ENCODE measurements around the gene TXK. TPM values are rescaled to one million over a fixed set of nuclear protein-coding genes. Genes with fewer than 3 reads are reported as not detected.

Gene TXK
- total and polyA plus RNA-seq, 10 of the 15 experiments (the other 5 are each of a cell fraction or from before 2014, with no cell fraction given) = 0.44 to 2.9 (median 1.4) TPM

- TF ChIP-seq IKZF2 (IDR thresholded peaks at IDR 0.05) (peak; percentile 12 to 47; a peak in 2 of 4 replicates), NFIC (IDR thresholded peaks at IDR 0.05; ENCODE audit: low read depth, low read length) (peak; percentile 86), ZBED1 (IDR thresholded peaks at IDR 0.05; ENCODE audit: borderline replicate concordance) (peak; percentile 59; the same call in 1 of the 2 replicates), EP300 (IDR thresholded peaks at IDR 0.05; ENCODE audit: borderline replicate concordance in 1 of 2, control insufficient read depth in 1 of 2, low read depth in 2 of 2, low read length in 2 of 2) (no peak), POU2F2 (IDR thresholded peaks at IDR 0.05; ENCODE audit: borderline replicate concordance, low read depth, low read length) (peak; percentile 70; the same call in 2 of the 3 replicates), ATF2 (IDR thresholded peaks at IDR 0.05; ENCODE audit: low read length) (peak; percentile 84), RUNX3 (IDR thresholded peaks at IDR 0.05; ENCODE audit: low read length) (peak; percentile 92), CBX3 (IDR thresholded peaks at IDR 0.05; ENCODE audit: borderline replicate concordance, low read depth) (no peak), NBN (IDR thresholded peaks at IDR 0.05) (peak; percentile 18; the same call in 1 of the 2 replicates), E2F4 (IDR thresholded peaks at IDR 0.05; ENCODE audit: low read depth, low read length) (no peak), SUPT20H (IDR thresholded peaks at IDR 0.05; ENCODE audit: borderline replicate concordance, control insufficient read depth, low read depth, low read length) (no peak)
Measured at GRCh38 chr4:48028696-48029095, 105.4 kb downstream of the TXK start (continued).

- H3K4me3 ChIP-seq = no peak overlapping the region; the same call in 1 of the 2 replicates
- H3K27me3 ChIP-seq (replicated peaks in 1 of 2; ENCODE audit: control insufficient read depth in 2 of 2, insufficient read depth in 2 of 2, low read length in 1 of 2) = no peaks in the 10 kb centered on the region
- BruUV-seq (replicated peaks) = no TSS peak
- H3K27ac ChIP-seq (ENCODE audit: control insufficient read depth, insufficient read depth) = peak overlapping the region; percentile 36; the same call in 1 of the 2 replicates
- H2AFZ ChIP-seq (ENCODE audit: control insufficient read depth, low read depth, low read length) = no peak overlapping the region
- H3K9me3 ChIP-seq (replicated peaks; ENCODE audit: control insufficient read depth, insufficient read depth, low read length) = no peaks in the 10 kb centered on the region; the same call in 2 of the 3 replicates
- ChIA-PET SMC1A (ENCODE audit: uncharacterized antibody, unreplicated experiment) (interaction anchor here (0.8 to 11.8 kb wide), 7 partner anchors 8 to 188 kb away, joined by 3 to 268 read pairs (median 4); no protein-coding TSS in a partner anchor), POLR2A (no interaction called here), RAD21 (ENCODE audit: unreplicated experiment) (interaction anchor here (1.0 kb wide), 1 partner anchor 20 kb away, joined by 4 read pairs; no protein-coding TSS in a partner anchor), CTCF (interaction anchor here (0.5 to 1.5 kb wide), 4 partner anchors 8 to 665 kb away, joined by 3 to 5 read pairs (median 4); no protein-coding TSS in a partner anchor)
- FAIRE-seq = no peak
- ATAC-seq = peak; percentile 92
- no peaks in the 10 kb centered on the region for H4K20me1 ChIP-seq (ENCODE audit: control insufficient read depth, insufficient read depth)
- H3K4me2 ChIP-seq (ENCODE audit: control insufficient read depth, insufficient read depth) = no peak overlapping the region
- no peaks in the 10 kb centered on the region for H3K36me3 ChIP-seq (ENCODE audit: control insufficient read depth in 2 of 2, insufficient read depth in 2 of 2, low read length in 1 of 2)
- no peak overlapping the region for H3K9ac ChIP-seq (ENCODE audit: control insufficient read depth, insufficient read depth, low read length)
- intact Hi-C loops (cut with micrococcal nuclease; ENCODE audit: unreplicated experiment) = loop anchor here (1.0 kb wide), 1 partner anchor 9 kb away; no protein-coding TSS in a partner anchor
- H3K79me2 ChIP-seq (ENCODE audit: control insufficient read depth, insufficient read depth, low read length) = no peaks in the 10 kb centered on the region
- in situ Hi-C loops (cut with MboI) = no loop called here
- DNase-seq (ENCODE audit: low read depth, low spot score) = no peak
- peaks cover 31% of the 10 kb centered on the region for H3K4me1 ChIP-seq (ENCODE audit: control insufficient read depth, insufficient read depth, low read length)
- TF ChIP-seq ZBTB40 (IDR thresholded peaks at IDR 0.05; ENCODE audit: borderline replicate concordance) (no peak), MEF2A (IDR thresholded peaks at IDR 0.05; ENCODE audit: insufficient read depth, low read depth, low read length) (0 out of 2 replicates have a peak, but pooled peaks have one; percentile 57), BCL11A (IDR thresholded peaks at IDR 0.05; ENCODE audit: low read depth, low read length) (peak; percentile 67), TCF7 (IDR thresholded peaks at IDR 0.05; ENCODE audit: borderline replicate concordance) (no peak), CREM (IDR thresholded peaks at IDR 0.05; ENCODE audit: low read depth) (peak; percentile 62; the same call in 1 of the 2 replicates), CEBPB (IDR thresholded peaks at IDR 0.05; ENCODE audit: borderline replicate concordance in 1 of 2, low read depth in 2 of 2, low read length in 2 of 2) (no peak), TCF3 (IDR thresholded peaks at IDR 0.05; ENCODE audit: borderline replicate concordance, insufficient read depth, low read depth, low read length) (no peak)
Measured at GRCh38 chr4:48027653-48028052, 106.4 kb downstream of the TXK start.

Data from GM12878 (cell line).